GM21717 (cell line): Measurements from ENCODE around the gene FAM83F.
"Not testable (repeated sequence)": the region's sequence is repeated elsewhere in the genome, so short reads cannot be mapped to it uniquely, and the experiment has no call there.

Experiments
- ATAC-seq: cut with Tn5 transposase; IDR thresholded peaks from one replicate; pipeline ENCODE4 v1.9.1; 2021; ENCODE audit warnings: mild to moderate bottlenecking, moderate library complexity; ENCODE audit not compliant: unreplicated experiment

Gene FAM83F

DNA sequence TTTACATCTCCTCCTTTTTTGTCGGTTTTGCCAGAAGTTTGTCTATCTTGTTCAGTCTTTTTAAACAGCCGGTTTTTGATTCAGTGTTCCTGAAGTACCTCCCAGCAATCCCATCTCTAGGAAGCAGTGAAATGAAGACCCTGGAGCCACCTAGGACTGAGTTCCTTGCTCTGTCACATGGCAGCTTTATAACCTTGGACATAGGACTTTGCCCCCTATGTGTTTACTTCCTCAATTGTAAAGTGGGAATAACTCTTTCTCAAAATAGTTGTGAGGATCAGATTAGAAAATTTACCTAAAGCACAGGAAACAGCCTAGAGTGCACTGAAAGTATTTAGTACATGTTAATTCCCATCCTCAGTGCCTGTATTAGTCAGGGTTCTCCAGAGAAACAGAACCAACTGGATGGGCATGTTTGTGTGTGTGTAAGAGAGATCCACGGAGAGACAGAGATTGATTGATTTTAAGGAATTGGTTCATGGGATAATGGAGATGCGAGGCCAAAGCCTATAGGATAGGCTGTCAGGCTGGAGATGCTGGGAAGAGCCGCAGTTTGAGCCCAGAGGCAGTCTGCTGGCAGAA is 20.0 kb downstream of the FAM83F start:
- no peak for ATAC-seq

DNA sequence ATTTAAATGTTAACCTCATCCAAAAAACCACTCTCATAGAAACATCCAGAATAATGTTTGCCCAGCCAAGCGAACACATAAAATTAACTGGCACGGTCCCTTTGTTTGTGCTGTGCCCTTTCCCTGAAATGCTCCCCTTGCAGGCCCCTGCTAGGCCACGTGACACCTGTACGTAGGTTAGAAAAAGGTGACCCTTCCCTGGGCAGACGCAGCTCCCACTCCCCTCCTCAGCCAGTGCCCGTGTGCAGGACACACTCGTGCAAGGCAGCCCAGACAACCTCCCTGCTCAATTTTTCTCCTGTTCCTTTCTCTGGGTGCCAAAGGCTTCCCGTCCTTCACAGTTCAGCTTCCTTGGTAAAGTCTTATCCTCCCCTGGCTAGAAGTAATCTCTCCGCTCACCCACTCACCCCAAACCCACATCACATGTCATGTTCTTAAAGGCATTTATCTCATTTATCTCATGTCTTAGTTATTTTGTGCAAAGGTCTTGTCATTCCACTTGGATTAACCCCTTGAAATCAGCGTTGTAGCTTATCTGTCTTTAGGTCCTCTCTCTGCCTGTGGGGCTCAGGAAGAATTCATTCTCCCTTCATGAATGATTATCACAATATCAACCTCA is 20.7 kb downstream of the FAM83F start:
- no peak for ATAC-seq

DNA sequence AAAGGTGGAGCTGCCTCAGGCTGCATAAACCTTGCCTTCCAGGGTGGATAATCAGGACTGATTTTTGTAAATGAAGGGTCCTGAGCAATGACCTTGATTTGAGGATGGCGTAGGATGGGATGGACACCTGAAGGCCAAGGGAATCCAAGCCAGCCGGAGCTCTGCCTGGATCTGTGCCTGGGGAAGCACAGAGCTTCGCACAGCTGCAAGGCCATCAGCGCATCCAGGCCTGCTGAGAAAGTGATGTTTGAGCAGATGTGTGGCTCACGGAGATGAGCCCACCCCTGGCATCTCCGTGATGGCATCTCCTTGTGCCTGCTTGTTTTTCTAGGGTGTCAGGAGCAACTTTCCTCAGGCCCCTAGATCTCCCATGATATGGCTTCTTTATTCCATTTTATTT is 23.3 kb downstream of the FAM83F start:
- ATAC-seq = no peak

DNA sequence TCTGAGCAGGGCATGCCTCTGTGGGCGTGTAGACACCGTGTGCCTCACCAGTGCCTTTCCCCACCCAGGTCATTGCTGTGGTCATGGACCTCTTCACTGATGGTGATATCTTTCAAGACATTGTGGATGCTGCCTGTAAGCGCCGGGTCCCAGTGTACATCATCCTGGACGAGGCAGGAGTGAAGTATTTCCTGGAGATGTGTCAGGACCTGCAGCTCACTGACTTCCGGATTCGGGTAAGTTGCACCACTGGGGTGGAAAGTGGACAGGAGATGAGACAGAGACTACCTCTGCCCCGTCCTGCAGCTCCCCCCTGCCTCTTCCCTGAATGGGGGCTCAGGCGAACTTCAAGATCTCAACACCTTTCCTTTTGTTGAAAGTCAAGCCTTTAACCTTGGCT is 24.3 kb downstream of the FAM83F start:
- ATAC-seq = no peak

DNA sequence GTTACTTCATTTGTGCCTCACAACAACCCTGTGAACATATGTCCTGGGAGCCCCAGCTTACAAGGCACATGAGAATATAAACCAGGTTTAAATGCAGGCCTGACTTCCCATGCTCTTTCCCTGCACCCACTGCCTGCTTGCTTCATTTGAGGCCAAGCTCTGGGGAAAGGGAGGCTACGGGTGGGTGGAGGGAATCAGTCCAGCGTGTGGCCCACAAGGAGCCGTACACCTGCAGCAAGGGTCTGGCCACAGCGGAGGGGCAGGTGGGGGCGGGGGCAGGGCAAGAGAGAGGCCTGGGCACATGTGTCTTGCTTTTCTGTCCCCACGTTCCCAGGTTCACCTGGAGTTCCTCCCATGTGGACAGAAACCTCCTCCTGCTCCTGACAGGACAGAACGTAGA is 26.2 kb downstream of the FAM83F start:
- no peak for ATAC-seq

DNA sequence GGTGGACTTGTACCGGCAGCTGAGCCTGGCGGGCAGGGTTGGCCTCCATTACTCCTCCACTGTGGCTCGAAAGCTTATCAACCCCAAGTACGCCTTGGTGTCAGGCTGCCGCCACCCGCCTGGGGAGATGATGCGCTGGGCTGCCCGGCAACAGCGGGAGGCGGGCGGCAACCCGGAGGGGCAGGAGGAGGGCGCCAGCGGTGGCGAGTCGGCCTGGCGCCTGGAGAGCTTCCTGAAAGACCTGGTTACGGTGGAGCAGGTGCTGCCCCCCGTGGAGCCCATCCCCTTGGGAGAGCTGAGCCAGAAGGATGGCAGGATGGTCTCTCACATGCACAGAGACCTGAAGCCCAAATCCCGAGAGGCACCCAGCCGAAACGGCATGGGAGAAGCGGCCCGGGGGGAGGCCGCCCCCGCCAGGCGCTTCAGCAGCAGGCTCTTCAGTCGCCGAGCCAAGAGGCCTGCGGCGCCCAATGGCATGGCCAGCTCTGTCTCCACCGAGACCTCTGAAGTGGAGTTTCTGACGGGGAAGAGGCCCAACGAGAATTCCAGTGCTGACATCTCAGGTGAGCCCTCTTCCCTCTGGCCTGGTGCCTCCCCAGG is 26.7 kb downstream of the FAM83F start:
- no peak for ATAC-seq

DNA sequence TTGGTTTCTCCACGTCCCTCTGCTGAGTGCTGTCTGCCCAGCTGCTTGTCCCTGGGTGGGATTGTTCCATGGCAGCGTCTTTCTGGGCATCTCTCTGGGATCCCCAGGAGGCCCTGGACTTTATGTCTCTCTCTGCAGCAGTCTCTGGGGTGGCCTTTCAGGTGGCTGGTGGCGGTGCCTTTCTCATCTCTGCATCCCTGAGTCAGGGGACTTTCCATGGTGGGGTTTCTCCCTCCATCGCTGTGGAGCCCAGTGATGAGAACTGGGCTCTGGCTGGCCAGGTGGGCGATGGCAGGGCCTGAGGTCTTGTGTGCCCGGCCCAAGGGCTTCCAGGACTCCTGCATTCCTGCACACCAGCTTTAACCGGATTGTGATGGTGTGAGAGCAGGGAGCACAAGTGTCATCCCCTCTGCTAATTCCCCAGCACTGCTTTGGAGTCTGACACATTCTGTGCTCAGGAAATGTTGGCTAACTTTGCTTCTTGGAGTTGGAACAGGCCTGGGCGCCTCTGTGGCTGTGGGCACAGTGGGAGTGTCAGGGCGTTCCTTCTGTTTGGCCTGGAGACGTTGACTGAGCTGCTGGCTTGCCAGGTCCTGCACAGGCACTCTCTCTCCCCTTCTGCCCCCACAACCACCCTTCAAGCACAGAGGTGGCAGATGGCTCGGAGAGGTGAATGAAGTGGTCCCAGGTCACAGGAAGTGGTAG is 27.9 kb downstream of the FAM83F start:
- no peak for ATAC-seq

DNA sequence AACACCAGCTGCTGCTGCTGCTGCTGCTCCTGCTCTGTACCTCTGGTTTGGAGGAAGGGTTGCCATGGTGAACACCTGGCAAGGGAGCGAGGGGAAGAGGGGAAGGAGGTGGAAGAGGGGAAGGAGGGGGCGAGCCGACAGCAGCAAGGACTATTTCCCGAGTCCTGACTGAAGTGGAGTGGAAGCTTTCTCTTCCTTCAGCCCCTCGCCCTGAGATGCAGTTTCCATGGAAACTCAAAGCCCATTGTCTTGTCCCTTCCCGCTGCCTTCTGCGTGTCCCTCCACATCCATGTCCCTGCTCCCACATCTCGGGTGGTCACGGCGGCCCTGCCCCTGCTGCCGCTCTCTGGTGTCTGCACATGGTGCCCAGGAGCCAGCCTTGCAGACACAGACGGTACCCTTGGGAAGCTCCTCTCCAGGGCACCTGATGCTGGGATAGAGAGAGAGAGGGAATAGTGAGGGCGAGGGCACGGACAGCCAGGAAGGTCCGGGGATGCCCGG is 28.6 kb downstream of the FAM83F start:
- ATAC-seq = no peak

DNA sequence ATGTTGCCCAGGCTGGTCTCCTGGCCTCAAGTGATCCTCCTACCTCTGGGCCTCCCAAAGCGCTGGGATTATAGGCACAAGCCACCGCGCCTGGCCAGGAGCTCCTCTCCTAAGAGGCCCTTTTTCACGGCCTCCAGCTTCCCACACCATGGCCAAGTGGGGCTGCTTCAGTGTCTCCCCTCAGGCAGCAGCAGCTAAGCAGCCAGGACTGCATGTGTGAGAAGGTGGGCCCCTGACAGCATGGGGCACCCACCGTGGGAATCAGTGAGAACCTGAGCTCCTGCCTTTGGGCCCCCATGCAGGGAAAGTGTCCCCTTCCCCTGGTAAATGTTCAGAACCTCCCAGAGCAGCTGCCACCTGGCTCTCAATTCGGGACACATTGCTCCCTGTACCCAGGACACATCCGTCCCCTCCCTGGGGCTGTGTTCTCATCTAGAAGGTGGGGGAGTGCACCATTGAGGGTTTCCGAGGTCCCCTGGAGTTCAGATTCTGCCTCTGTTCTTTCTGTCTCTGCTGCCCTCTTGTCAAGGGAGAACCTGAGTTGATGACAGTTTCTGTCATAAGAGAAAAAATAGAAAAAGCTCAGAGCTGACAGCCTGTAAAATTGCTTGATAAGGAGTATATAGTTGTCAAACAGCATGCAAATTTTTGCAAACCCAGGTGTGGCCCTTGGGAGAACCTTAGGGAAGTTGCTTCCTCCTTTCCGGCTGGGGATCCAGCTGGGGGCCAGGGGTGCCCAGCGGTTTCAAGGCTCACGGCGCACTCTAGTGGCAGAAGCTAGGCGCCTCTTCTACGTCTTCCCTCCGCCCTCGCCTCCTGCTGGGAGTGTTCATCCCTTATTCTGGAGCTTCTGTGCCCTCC is 29.7 kb downstream of the FAM83F start:
- no peak for ATAC-seq

DNA sequence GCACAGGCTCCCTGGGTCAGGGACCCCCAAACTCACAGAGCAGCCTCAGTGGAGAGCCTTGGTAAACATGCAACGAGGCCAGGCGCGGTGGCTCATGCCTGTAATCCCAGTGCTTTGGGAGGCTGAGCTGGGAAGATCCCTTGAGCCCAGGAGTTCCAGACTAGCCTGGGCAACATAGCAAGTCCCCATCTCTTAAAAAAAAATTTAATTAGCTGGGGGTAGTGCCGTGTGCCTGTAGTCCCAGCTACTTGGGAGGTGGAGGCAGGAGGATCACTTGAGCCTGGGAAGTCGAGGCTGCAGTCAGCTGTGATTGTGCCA is 30.3 kb downstream of the FAM83F start:
- ATAC-seq = not testable (repeated sequence)

DNA sequence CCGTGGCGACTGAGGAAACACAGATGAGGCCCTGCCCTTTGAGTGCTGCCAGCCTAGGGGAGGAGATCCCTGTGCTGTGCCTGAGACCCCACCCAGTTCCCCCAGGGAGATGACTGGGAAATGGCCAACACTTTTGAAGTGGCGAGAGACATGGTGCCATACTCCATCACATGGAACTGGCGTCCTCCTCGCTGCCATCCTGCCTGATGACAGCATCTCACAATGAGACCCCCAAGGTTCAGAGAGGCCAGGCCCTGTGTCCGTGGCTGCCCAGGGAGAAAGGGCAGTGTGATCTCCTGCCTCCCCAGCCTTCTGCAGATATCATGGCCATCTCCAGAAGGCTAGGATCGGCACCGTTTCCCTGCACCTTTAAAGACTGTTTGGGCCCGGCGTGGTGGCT is 31.1 kb downstream of the FAM83F start:
- ATAC-seq = no peak

DNA sequence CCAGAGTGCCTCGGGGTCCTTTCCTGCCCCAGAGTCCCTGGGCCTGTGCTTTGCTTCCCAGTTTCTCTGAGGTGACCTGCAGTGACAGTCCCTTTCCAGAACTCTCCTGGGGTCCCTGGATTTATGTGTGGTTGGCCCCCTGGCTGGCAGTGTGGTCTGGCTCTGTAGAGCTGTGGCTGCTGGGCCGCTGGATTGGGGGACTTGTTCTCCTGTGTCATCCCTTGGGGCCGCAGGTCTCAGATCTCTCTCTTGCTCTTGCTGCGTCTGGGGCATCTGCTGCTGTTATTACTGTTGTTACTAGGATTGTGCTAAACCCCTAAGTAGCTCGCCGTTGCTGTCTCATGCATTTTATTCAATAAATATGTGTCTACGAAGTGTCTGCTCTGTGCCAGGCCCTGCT is 31.9 kb downstream of the FAM83F start:
- no peak for ATAC-seq

DNA sequence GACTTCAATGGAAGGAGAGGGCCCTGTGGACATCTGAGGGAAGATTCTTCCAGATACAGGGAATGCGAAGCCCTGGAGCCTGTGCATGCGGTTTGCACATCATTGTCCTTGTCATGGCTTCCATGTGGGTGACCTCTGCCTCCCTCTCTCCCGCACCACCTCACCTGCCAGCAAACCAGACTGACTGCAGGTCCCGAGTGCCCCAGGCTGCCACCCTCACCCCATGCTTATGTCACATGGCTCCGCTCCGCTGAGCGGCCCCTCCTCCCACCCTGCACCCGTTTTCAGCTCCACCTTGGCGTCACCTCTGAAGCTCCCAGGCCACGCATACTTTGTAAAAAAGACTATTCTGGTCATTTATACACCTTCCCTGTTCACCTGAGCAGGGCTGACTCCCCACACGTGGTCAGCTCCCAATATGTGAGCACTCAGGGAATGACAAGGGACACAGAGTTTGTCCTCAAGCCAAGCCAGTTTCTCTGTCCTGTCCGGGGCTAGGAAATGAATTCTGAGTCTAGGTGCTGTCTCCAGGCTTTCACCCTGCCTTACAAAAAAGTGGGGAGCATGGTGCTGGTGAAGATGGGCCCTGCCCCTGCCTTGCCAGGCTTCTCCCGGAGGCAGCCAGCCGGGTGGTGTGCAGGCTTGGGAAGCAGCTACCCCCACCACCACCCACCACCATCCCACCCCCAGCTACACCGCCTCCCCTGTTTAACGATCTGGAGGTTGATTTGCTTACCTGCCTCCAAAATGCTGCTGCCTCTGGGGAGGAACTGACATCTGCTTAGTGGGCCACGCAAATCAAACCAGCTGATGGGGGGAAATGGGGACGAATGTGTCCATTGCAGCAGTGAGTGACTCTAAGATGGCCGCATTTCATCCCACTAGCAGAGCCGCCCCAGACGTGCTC is 32.7 kb downstream of the FAM83F start:
- no peak for ATAC-seq

DNA sequence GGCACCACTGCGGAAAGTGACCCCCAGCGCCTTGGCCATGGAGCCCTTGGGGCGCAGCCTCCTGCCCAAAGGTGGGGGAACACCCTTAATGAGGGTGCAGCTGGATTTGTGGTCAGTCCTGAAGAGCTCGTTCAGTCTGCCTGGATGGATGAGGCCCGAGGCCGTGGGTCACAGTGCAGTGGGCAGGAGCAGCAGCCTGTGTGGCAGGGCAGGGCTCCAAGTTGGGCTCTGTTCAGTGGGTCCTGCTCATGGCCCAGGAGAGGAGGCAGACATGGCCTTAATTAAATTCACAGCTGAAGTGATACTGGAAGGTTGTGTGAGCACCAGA is 33.3 kb downstream of the FAM83F start:
- ATAC-seq = no peak

DNA sequence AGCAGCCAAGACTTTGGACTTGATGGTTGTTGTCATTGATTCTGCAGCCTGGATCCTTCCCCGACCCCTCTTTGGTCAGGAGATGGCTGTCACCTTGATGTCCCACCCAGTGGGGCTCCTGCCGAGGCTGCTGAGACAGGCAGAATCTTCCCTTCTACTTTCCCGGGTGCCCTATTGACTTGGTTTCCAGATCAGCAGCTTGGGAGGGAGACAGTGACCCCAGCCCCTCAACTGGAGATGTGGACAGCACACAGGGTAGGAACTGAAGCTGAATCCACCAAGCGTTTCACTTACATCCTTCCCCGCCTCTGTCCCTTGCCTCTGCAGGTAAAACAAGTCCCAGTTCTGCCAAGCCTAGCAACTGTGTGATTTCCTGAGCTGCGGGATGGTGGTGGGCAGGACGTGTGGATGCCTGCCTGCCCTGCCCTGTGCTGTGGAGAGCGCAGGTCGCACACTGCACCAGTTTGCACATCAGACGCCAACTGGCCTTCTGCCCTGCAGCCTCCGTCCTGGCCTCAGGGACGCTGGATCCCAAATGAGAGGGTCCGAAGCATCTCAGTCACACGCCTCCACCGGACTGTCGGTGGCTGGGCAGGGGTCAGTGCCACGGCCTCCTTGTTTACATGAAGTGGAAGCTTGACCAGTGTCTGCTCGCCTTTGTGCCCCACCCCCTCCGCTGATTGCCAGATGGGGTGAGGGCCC is 34.6 kb downstream of the FAM83F start:
- no peak for ATAC-seq

DNA sequence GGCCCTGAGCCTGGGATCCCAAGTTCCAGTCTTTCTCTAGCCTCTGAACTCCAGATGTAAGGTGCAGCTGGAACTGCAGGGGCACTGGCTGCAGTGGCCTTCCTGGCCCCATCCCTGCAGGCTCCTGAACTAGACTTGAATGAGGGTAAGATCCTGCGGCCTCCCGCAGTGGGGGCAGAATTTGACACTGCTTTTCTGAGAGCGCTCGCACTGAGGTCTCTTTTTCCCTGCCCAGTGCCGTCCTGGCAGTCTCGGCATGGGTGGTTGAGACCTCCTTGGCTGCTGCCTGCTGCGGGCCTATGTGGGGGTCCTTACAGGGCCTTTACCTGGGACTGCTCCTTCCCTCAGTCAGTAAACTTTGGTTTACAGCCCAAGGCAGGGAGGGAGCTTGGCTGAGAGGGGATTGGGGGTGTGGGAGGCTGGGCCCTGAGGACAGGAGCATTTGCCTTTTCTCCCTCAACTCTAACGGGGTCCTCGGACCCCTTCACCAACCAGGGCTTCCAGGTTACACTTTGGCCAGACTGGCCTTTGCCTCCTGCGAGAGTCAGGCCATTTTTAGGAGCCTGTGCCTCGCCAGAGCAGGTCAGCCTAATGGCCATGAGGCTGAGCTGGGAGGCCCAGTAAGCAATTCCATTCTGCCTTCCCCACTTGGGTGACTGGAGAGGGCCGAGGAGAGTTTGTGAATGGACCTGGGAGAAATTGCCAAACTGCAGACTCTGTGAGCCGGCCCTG is 35.4 kb downstream of the FAM83F start:
- no peak for ATAC-seq

DNA sequence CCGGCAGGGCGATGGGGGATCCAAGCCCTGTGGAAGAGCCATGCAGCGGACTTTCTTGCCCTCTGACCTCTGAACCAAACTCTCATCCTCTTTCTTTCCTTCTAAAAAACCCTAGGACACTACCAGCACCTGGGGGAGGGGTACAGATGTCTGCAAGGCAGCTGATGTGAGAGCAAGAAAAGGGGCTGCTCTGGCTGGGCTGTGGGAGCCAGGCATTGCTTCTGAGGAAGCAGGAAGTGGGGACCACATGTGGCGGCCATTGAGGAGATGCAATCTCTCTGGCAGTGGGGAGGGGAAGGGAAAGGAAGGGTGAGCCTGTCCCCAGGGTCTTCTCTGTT is 36.0 kb downstream of the FAM83F start:
- ATAC-seq = no peak

DNA sequence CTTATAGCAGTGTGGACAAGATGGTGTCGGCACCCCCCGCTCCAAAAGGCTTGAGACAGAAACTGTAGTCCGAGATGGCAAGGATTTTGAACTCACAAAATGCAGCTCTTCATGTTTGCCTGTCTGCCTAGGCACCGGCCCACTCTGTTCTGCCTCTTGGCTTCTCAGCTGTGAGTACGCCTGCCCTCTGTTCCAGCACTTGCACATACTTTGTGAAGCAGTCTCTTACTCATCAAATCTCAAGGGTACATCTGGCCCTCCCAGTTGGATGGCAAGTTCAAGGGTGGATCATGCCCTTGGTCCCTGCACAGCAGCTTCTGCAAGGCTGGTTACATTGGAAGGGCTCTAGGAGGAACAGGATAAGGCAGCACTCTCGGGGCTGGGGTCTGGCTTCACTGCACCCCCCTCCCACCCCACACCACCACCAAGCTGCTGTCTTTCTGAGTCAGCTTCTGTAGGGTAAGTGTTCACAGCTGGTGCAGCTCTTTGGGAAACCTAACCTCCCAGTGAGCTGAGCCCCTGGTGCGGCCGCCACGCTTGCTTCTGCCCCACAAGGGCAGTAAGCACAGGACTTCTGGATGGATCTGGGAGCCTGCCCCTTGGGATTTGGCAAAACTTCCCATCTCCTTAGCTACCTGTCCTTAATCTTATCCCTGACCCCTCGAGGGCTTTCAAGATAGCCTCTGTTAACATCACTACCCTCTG is 37.2 kb downstream of the FAM83F start:
- no peak for ATAC-seq
